Neural cell (in vitro differentiated cells): ENCODE results near the gene FOXJ3. TPM values are rescaled to one million over a fixed set of nuclear protein-coding genes. Genes with fewer than 3 reads are reported as not detected.

Experiments used
- H2AFZ ChIP-seq: fragments of 200-600, 300-800 bp; sonication (generic), shearing (Covaris generic); 2 replicates; pipeline ENCODE4 v1.6.0; 2014; ENCODE audit warnings: low read depth, mild to moderate bottlenecking, antibody characterized with exemption, low read length, moderate library complexity
- H3F3A ChIP-seq: fragments of 200-600 bp; shearing (Covaris generic); 2 replicates; pipeline ENCODE4 v1.6.1; 2016; ENCODE audit warnings: mild to moderate bottlenecking, moderate library complexity, mixed read lengths, antibody characterized with exemption, low read length; ENCODE audit not compliant: insufficient read depth, poor library complexity, severe bottlenecking
- H3K27ac ChIP-seq: fragments of 200-600, 300-800 bp; sonication (generic), shearing (Covaris generic); 2 replicates; pipeline ENCODE4 v1.5.1; 2014; ENCODE audit warnings: mild to moderate bottlenecking, low read length, moderate library complexity
- H3K27me3 ChIP-seq: fragments of 300-800, 200-600 bp; sonication (generic), shearing (Covaris generic); 2 replicates; pipeline ENCODE4 v1.6.0; 2014; ENCODE audit warnings: mild to moderate bottlenecking, low read depth, low read length, moderate library complexity; ENCODE audit not compliant: insufficient read depth
- H3K36me3 ChIP-seq: fragments of 300-800, 200-600 bp; sonication (generic), shearing (Covaris generic); 2 replicates; pipeline ENCODE4 v1.5.1; 2014; ENCODE audit warnings: mild to moderate bottlenecking, antibody characterized with exemption, low read length, moderate library complexity; ENCODE audit not compliant: insufficient read depth
- H3K4me2 ChIP-seq: fragments of 300-800, 200-600 bp; sonication (generic), shearing (Covaris generic); 2 replicates; pipeline ENCODE4 v1.6.0; 2014; ENCODE audit warnings: mild to moderate bottlenecking, low read length
- H3K4me3 ChIP-seq: fragments of 300-800, 200-600 bp; sonication (generic), shearing (Covaris generic); 2 replicates; pipeline ENCODE4 v1.5.1; 2014; ENCODE audit warnings: mild to moderate bottlenecking, low read length, moderate library complexity
- H3K79me2 ChIP-seq: fragments of 200-600 bp; shearing (Covaris generic); replicated peaks from 2 replicates; pipeline ENCODE4 v1.6.0; 2014; ENCODE audit warnings: mild to moderate bottlenecking, low read length, moderate library complexity; ENCODE audit not compliant: insufficient read depth
- H3K9ac ChIP-seq: fragments of 300-800, 200-600 bp; sonication (generic), shearing (Covaris generic); 2 replicates; pipeline ENCODE4 v1.6.1; 2016; ENCODE audit warnings: mild to moderate bottlenecking, low read length, mixed read lengths
- H3K9me2 ChIP-seq: fragments of 200-600 bp; shearing (Covaris generic); 2 replicates; pipeline ENCODE4 v1.6.1; 2016; ENCODE audit warnings: mild to moderate bottlenecking, low read length, mixed read lengths; ENCODE audit not compliant: insufficient read depth
- H3K9me3 ChIP-seq: fragments of 200-600, 300-800 bp; sonication (generic), shearing (Covaris generic); 2 replicates; pipeline ENCODE4 v1.6.1; 2016; ENCODE audit warnings: mild to moderate bottlenecking, mixed run types, low read length, moderate library complexity, mixed read lengths
- H4K20me1 ChIP-seq: fragments of 200-600 bp; shearing (Covaris generic); 2 replicates; pipeline ENCODE4 v1.6.1; 2016; ENCODE audit warnings: mild to moderate bottlenecking, mixed run types; ENCODE audit not compliant: insufficient read depth
- EP300 ChIP-seq: fragments of 450-650 bp; conservative IDR thresholded peaks from 2 replicates; pipeline ENCODE4 v1.6.1; 2014; ENCODE audit warnings: antibody characterized with exemption, mild to moderate bottlenecking, moderate library complexity; ENCODE audit not compliant: poor library complexity, severe bottlenecking
- EZH2 ChIP-seq: fragments of 200-600, 300-800 bp; shearing (Covaris generic), sonication (generic); IDR thresholded peaks from 2 replicates; pipeline ENCODE4 v1.6.1; 2014; ENCODE audit warnings: antibody characterized with exemption, low read length, borderline replicate concordance, mild to moderate bottlenecking; ENCODE audit not compliant: insufficient read depth, poor library complexity, severe bottlenecking
- MXI1 ChIP-seq: fragments of 450-650 bp; conservative IDR thresholded peaks from 2 replicates; pipeline ENCODE4 v1.6.1; 2014; ENCODE audit warnings: antibody characterized with exemption, mild to moderate bottlenecking; ENCODE audit not compliant: poor library complexity, severe bottlenecking
- POLR2AphosphoS5 ChIP-seq: IDR thresholded peaks from 2 replicates; pipeline ENCODE4 v1.6.1; 2012
- RAD21 ChIP-seq: fragments of 450-650 bp; conservative IDR thresholded peaks from 2 replicates; pipeline ENCODE4 v1.6.1; 2014; ENCODE audit warnings: antibody characterized with exemption, mild to moderate bottlenecking, moderate library complexity
- SMC3 ChIP-seq: fragments of 450-650 bp; conservative IDR thresholded peaks from 2 replicates; pipeline ENCODE4 v1.6.1; 2014; ENCODE audit warnings: antibody characterized with exemption, mild to moderate bottlenecking, moderate library complexity; ENCODE audit not compliant: poor library complexity
- TAF1 ChIP-seq: IDR thresholded peaks from 2 replicates; pipeline ENCODE4 v1.6.1; 2012; ENCODE audit warnings: low read depth
- polyA plus RNA-seq: library from polyadenylated mRNA; depleted of rRNA; stranded (reverse); fragments of >200 nt; gene quantifications from 2 replicates; pipeline ENCODE4 v1.2.3, GENCODE V29; 2014
- TF ChIP-seq, protein P1 (sequence below): IDR thresholded peaks from 2 replicates; pipeline ENCODE4 v1.6.1; 2012; ENCODE audit warnings: borderline replicate concordance
- TF ChIP-seq, protein P2 (sequence below): fragments of 450-650 bp; IDR thresholded peaks from 2 replicates; pipeline ENCODE4 v1.5.1; 2014; ENCODE audit warnings: antibody characterized with exemption, mild to moderate bottlenecking, moderate library complexity; ENCODE audit not compliant: poor library complexity, severe bottlenecking

The FOXJ3 gene
- polyA plus RNA-seq, 1 donor from 2014 or later, result 36.0 TPM

DNA sequence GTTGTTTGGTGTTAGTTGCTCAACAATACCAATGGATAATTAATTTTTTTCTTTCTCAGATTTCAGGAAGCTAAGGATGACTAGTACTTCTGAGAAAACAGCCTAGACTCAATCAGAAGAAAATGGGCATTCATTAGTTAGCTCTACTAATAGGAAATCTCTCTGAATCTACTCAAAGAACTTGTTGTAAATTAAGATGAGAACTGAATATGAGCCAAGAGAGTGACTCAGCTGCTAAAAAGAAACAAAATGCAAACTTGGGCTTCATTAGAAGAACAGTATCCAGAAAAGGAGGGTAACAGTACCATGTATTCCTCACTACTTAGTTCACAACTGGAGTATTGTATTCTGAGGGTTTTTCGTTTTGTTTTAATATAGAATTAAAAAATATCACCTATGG lies 12.5 kb downstream of the FOXJ3 start:
- H2AFZ ChIP-seq, result no peak overlapping the region
- no peak overlapping the region for H3K9ac ChIP-seq
- H3K4me3 ChIP-seq, result no peak overlapping the region
- H4K20me1 ChIP-seq, result no peaks in the 10 kb centered on the region
- peaks cover 93% of the 10 kb centered on the region for H3K79me2 ChIP-seq
- no peaks in the 10 kb centered on the region for H3K27me3 ChIP-seq
- no peaks in the 10 kb centered on the region for H3F3A ChIP-seq
- no peaks in the 10 kb centered on the region for H3K9me2 ChIP-seq
- TF ChIP-seq MXI1, result no peak
- TF ChIP-seq, protein P1, sequence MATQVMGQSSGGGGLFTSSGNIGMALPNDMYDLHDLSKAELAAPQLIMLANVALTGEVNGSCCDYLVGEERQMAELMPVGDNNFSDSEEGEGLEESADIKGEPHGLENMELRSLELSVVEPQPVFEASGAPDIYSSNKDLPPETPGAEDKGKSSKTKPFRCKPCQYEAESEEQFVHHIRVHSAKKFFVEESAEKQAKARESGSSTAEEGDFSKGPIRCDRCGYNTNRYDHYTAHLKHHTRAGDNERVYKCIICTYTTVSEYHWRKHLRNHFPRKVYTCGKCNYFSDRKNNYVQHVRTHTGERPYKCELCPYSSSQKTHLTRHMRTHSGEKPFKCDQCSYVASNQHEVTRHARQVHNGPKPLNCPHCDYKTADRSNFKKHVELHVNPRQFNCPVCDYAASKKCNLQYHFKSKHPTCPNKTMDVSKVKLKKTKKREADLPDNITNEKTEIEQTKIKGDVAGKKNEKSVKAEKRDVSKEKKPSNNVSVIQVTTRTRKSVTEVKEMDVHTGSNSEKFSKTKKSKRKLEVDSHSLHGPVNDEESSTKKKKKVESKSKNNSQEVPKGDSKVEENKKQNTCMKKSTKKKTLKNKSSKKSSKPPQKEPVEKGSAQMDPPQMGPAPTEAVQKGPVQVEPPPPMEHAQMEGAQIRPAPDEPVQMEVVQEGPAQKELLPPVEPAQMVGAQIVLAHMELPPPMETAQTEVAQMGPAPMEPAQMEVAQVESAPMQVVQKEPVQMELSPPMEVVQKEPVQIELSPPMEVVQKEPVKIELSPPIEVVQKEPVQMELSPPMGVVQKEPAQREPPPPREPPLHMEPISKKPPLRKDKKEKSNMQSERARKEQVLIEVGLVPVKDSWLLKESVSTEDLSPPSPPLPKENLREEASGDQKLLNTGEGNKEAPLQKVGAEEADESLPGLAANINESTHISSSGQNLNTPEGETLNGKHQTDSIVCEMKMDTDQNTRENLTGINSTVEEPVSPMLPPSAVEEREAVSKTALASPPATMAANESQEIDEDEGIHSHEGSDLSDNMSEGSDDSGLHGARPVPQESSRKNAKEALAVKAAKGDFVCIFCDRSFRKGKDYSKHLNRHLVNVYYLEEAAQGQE, result no peak
- no peak for TF ChIP-seq RAD21
- H3K4me2 ChIP-seq, result no peak overlapping the region
- no peak overlapping the region for H3K27ac ChIP-seq
- peaks cover 2% of the 10 kb centered on the region for H3K36me3 ChIP-seq
- no peaks in the 10 kb centered on the region for H3K9me3 ChIP-seq

DNA sequence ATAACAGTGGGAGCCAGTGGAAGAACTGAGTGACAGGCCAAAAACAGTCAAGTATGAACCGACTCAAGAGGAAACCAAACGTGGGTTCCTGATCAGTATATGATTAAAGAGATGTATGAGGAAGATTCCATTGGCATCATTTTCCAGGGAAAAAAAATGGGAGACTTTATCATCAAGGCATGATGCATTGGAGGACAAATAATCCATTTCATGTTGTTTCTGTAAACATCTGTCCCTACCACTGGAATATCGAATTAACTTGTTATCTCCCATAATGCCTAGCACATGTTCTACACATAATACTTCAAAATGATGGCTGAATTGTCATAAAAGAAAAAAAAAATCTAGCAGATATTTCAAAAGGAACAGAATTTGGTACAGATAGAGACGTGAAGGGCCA lies 13.3 kb downstream of the FOXJ3 start:
- Histone ChIP-seq H3F3A (no peaks in the 10 kb centered on the region), H3K79me2 (peaks cover 93% of the 10 kb centered on the region), H3K36me3 (peaks cover 2% of the 10 kb centered on the region), H3K9me3 (no peaks in the 10 kb centered on the region), H3K27ac (no peak overlapping the region), H3K9me2 (no peaks in the 10 kb centered on the region), H3K4me2 (no peak overlapping the region), H3K27me3 (no peaks in the 10 kb centered on the region), H4K20me1 (no peaks in the 10 kb centered on the region), H3K4me3 (no peak overlapping the region), H2AFZ (no peak overlapping the region), H3K9ac (no peak overlapping the region)
- no peak for TF ChIP-seq SMC3
- TF ChIP-seq, protein P2, sequence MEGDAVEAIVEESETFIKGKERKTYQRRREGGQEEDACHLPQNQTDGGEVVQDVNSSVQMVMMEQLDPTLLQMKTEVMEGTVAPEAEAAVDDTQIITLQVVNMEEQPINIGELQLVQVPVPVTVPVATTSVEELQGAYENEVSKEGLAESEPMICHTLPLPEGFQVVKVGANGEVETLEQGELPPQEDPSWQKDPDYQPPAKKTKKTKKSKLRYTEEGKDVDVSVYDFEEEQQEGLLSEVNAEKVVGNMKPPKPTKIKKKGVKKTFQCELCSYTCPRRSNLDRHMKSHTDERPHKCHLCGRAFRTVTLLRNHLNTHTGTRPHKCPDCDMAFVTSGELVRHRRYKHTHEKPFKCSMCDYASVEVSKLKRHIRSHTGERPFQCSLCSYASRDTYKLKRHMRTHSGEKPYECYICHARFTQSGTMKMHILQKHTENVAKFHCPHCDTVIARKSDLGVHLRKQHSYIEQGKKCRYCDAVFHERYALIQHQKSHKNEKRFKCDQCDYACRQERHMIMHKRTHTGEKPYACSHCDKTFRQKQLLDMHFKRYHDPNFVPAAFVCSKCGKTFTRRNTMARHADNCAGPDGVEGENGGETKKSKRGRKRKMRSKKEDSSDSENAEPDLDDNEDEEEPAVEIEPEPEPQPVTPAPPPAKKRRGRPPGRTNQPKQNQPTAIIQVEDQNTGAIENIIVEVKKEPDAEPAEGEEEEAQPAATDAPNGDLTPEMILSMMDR, result no peak
- no peak for TF ChIP-seq MXI1
- TF ChIP-seq, protein P1, result no peak
- no peak for TF ChIP-seq TAF1
- no peak for TF ChIP-seq EZH2
- TF ChIP-seq RAD21, result no peak
- no peak for TF ChIP-seq EP300
- no peak for TF ChIP-seq POLR2AphosphoS5
